GM10248 (cell line): ENCODE results near the gene LDLRAD3.

Source experiments
- CTCF ChIA-PET: fragments of 300-600 bp; sonication (Branson Sonifier 250); formaldehyde crosslinking; extraction: SDS; loops from one replicate; lab custom pipeline; 2021; ENCODE audit warnings: antibody characterized with exemption; lab: Yijun Ruan, JAX
- POLR2A ChIA-PET: fragments of 350-650 bp; sonication (Branson Sonifier 250); formaldehyde crosslinking; extraction: SDS; loops from one replicate; lab custom pipeline; 2020; ENCODE audit warnings: antibody characterized with exemption; lab: Yijun Ruan, JAX
- DNase-seq: peaks from one replicate; pipeline ENCODE4 v3.0.0; 2012; ENCODE audit errors: extremely low spot score
- CTCF ChIP-seq: IDR thresholded peaks from 2 replicates; pipeline ENCODE4 v1.5.1; 2012; ENCODE audit warnings: mild to moderate bottlenecking, low read depth; ENCODE audit errors: extremely low read depth, missing control alignments, control extremely low read depth

Gene LDLRAD3

GRCh38 chr11:36023922-36024321, 80.1 kb downstream of the LDLRAD3 start:
- no peak for DNase-seq
- ChIA-PET CTCF (interaction anchor here (0.9 to 1.5 kb wide), 3 partner anchors 9 to 85 kb away, joined by 3 to 5 read pairs (median 4); no protein-coding TSS in a partner anchor), POLR2A (no interaction called here)
- no peak for TF ChIP-seq CTCF

GRCh38 chr11:36024716-36025115, 80.9 kb downstream of the LDLRAD3 start:
- POLR2A ChIA-PET, result no interaction called here
- DNase-seq, result no peak

GRCh38 chr11:36026315-36026968, 82.6 kb downstream of the LDLRAD3 start:
- TF ChIP-seq CTCF, result no peak
- DNase-seq, result no peak
- CTCF ChIA-PET, result interaction anchor here (1.0 to 1.3 kb wide), 2 partner anchors 16 to 26 kb away, joined by 3 read pairs; no protein-coding TSS in a partner anchor
- POLR2A ChIA-PET, result no interaction called here

More at GRCh38 chr11:36024716-36025115, 80.9 kb downstream of the LDLRAD3 start:
- no peak for TF ChIP-seq CTCF
- CTCF ChIA-PET, result interaction anchor here (0.9 kb wide), 1 partner anchor 9 kb away, joined by 3 read pairs; no protein-coding TSS in a partner anchor

GRCh38 chr11:36027731-36028130, 83.9 kb downstream of the LDLRAD3 start:
- CTCF ChIA-PET, result interaction anchor here (1.2 kb wide), 1 partner anchor 10 kb away, joined by 3 read pairs; no protein-coding TSS in a partner anchor
- DNase-seq, result no peak
- POLR2A ChIA-PET, result no interaction called here
- TF ChIP-seq CTCF, result no peak

- TF ChIP-seq CTCF, result no peak
- DNase-seq, result no peak
- CTCF ChIA-PET, result no interaction called here
- POLR2A ChIA-PET, result no interaction called here
Measured at GRCh38 chr11:36029616-36030015, 85.8 kb downstream of the LDLRAD3 start.

GRCh38 chr11:36030731-36031281, 86.9 kb downstream of the LDLRAD3 start:
- POLR2A ChIA-PET, result no interaction called here
- no peak for DNase-seq
- CTCF ChIA-PET, result no interaction called here
- TF ChIP-seq CTCF, result no peak
